ENCODE data around the gene ARL16.

The ARL16 gene

GRCh38 chr17:81648707-81649085 lies 34.9 kb downstream of the ARL16 start:
- Mint-ChIP-seq H3K27me3 (peaks cover 13% of the 10 kb centered on the region), H3K9me3 (no peaks in the 10 kb centered on the region), H3K36me3 (no peaks in the 10 kb centered on the region), H3K4me1 (peaks cover 11% of the 10 kb centered on the region), H3K4me3 (no peak overlapping the region), H3K27ac (no peak overlapping the region)

- Mint-ChIP-seq H3K4me1 (peaks cover 6% of the 10 kb centered on the region), H3K27me3 (peaks cover 13% of the 10 kb centered on the region), H3K9me3 (no peaks in the 10 kb centered on the region), H3K36me3 (no peaks in the 10 kb centered on the region), H3K27ac (no peak overlapping the region), H3K4me3 (no peak overlapping the region)
Measured at GRCh38 chr17:81648013-81648706, 35.4 kb downstream of the ARL16 start.

- no peaks in the 10 kb centered on the region for H3K9me3 Mint-ChIP-seq
Measured at GRCh38 chr17:81647640-81648012, 36.0 kb downstream of the ARL16 start.

GRCh38 chr17:81646869-81647600 lies 36.6 kb downstream of the ARL16 start:
- no peaks in the 10 kb centered on the region for H3K9me3 Mint-ChIP-seq
- no peak overlapping the region for H3K27ac Mint-ChIP-seq
- no peaks in the 10 kb centered on the region for H3K36me3 Mint-ChIP-seq
- no peak overlapping the region for H3K4me3 Mint-ChIP-seq
- H3K27me3 Mint-ChIP-seq, result peaks cover 13% of the 10 kb centered on the region
- H3K4me1 Mint-ChIP-seq, result peaks cover 3% of the 10 kb centered on the region

More at GRCh38 chr17:81647640-81648012, 36.0 kb downstream of the ARL16 start:
- Mint-ChIP-seq H3K27me3 (peaks cover 13% of the 10 kb centered on the region), H3K4me3 (no peak overlapping the region), H3K27ac (no peak overlapping the region), H3K36me3 (no peaks in the 10 kb centered on the region), H3K4me1 (peaks cover 3% of the 10 kb centered on the region)

- H3K27me3 Mint-ChIP-seq, result peaks cover 10% of the 10 kb centered on the region
- H3K4me3 Mint-ChIP-seq, result no peak overlapping the region
- H3K27ac Mint-ChIP-seq, result no peak overlapping the region
- no peaks in the 10 kb centered on the region for H3K36me3 Mint-ChIP-seq
- H3K9me3 Mint-ChIP-seq, result no peaks in the 10 kb centered on the region
- no peaks in the 10 kb centered on the region for H3K4me1 Mint-ChIP-seq
Measured at GRCh38 chr17:81644976-81645952, 38.3 kb downstream of the ARL16 start.

- H3K4me1 Mint-ChIP-seq, result no peaks in the 10 kb centered on the region
- H3K4me3 Mint-ChIP-seq, result no peak overlapping the region
- H3K36me3 Mint-ChIP-seq, result no peaks in the 10 kb centered on the region
- no peaks in the 10 kb centered on the region for H3K9me3 Mint-ChIP-seq
- peaks cover 7% of the 10 kb centered on the region for H3K27me3 Mint-ChIP-seq
- no peak overlapping the region for H3K27ac Mint-ChIP-seq
Measured at GRCh38 chr17:81644496-81644895, 39.1 kb downstream of the ARL16 start.

- Mint-ChIP-seq H3K4me3 (no peak overlapping the region), H3K36me3 (no peaks in the 10 kb centered on the region), H3K27ac (no peak overlapping the region), H3K9me3 (no peaks in the 10 kb centered on the region), H3K4me1 (peaks cover 3% of the 10 kb centered on the region), H3K27me3 (peaks cover 2% of the 10 kb centered on the region)
Measured at GRCh38 chr17:81641825-81642489, 41.6 kb downstream of the ARL16 start.

GRCh38 chr17:81640011-81640410 lies 43.6 kb downstream of the ARL16 start:
- no peak overlapping the region for H3K4me3 Mint-ChIP-seq
- H3K27me3 Mint-ChIP-seq, result no peaks in the 10 kb centered on the region
- H3K36me3 Mint-ChIP-seq, result peaks cover 3% of the 10 kb centered on the region
- peaks cover 13% of the 10 kb centered on the region for H3K4me1 Mint-ChIP-seq
- no peaks in the 10 kb centered on the region for H3K9me3 Mint-ChIP-seq
- no peak overlapping the region for H3K27ac Mint-ChIP-seq

- Mint-ChIP-seq H3K36me3 (peaks cover 3% of the 10 kb centered on the region), H3K4me3 (no peak overlapping the region), H3K27me3 (no peaks in the 10 kb centered on the region), H3K27ac (peak overlapping the region; percentile 51), H3K4me1 (peaks cover 13% of the 10 kb centered on the region), H3K9me3 (no peaks in the 10 kb centered on the region)
Measured at GRCh38 chr17:81638683-81639082, 44.9 kb downstream of the ARL16 start.

- Mint-ChIP-seq H3K9me3 (no peaks in the 10 kb centered on the region), H3K4me1 (peaks cover 18% of the 10 kb centered on the region), H3K27ac (peak within 1 kb of the TSS; percentile 96), H3K4me3 (peak within 1 kb of the TSS; percentile 99), H3K36me3 (peaks cover 6% of the 10 kb centered on the region), H3K27me3 (no peaks in the 10 kb centered on the region)
Measured at GRCh38 chr17:81636505-81637288, 46.9 kb downstream of the ARL16 start, which contains the start of the genes NPLOC4 and TSPAN10. TSS of gene NPLOC4 (minus strand) at chr17:81637112. CDS start at chr17:81636930, 182 bp downstream. TSS of gene TSPAN10 (plus strand) at chr17:81637196. CDS start at chr17:81642413, 5,217 bp downstream.

GRCh38 chr17:81635973-81636504 lies 47.6 kb downstream of the ARL16 start:
- peaks cover 18% of the 10 kb centered on the region for H3K4me1 Mint-ChIP-seq
- no peaks in the 10 kb centered on the region for H3K9me3 Mint-ChIP-seq
- H3K27ac Mint-ChIP-seq, result peak overlapping the region; percentile 96
- peak overlapping the region; percentile 99 for H3K4me3 Mint-ChIP-seq
- H3K36me3 Mint-ChIP-seq, result peaks cover 6% of the 10 kb centered on the region
- H3K27me3 Mint-ChIP-seq, result no peaks in the 10 kb centered on the region

- Mint-ChIP-seq H3K9me3 (no peaks in the 10 kb centered on the region), H3K4me1 (peaks cover 18% of the 10 kb centered on the region), H3K27ac (peak overlapping the region; percentile 41), H3K36me3 (peaks cover 6% of the 10 kb centered on the region), H3K27me3 (no peaks in the 10 kb centered on the region), H3K4me3 (peak overlapping the region; percentile 99)
Measured at GRCh38 chr17:81635431-81635830, 48.2 kb downstream of the ARL16 start.

- no peak overlapping the region for H3K4me3 Mint-ChIP-seq
- no peaks in the 10 kb centered on the region for H3K27me3 Mint-ChIP-seq
- peaks cover 16% of the 10 kb centered on the region for H3K4me1 Mint-ChIP-seq
- no peaks in the 10 kb centered on the region for H3K9me3 Mint-ChIP-seq
- peaks cover 8% of the 10 kb centered on the region for H3K36me3 Mint-ChIP-seq
- no peak overlapping the region for H3K27ac Mint-ChIP-seq
Measured at GRCh38 chr17:81631482-81631881, 52.1 kb downstream of the ARL16 start.

Data from activated naive CD4-positive, alpha-beta T cell treated with anti-CD3 and anti-CD28 coated beads, Interleukin-2, amount 50 U/mL, for 24 hours (primary cell).